IMR-90 (cell line): ENCODE data around the gene TMEM37. TPM values are rescaled to one million over a fixed set of nuclear protein-coding genes. Genes with fewer than 3 reads are reported as not detected.

ENCODE experiments used
- ATAC-seq: fragments of 200-7000 bp; cut with Tn5 transposase; 2 replicates; pipeline ENCODE4 v1.9.1; 2020; ENCODE audit warnings: low read depth, mild to moderate bottlenecking, moderate library complexity
- BruUV-seq: library from RNA; stranded (reverse); fragments of 400-500 nt; replicated peaks from 2 replicates; lab custom pipeline; 2021; lab: Mats Ljungman, UMichigan
- CTCF ChIA-PET: fragments of 300-600 bp; formaldehyde crosslinking; extraction: SDS; loops from one replicate; lab custom pipeline; 2021; ENCODE audit warnings: antibody characterized with exemption; lab: Yijun Ruan, JAX
- POLR2A ChIA-PET: fragments of 300-600 bp; sonication (Branson Sonifier 250); formaldehyde crosslinking; loops from one replicate; lab custom pipeline; 2022; ENCODE audit warnings: antibody characterized with exemption; ENCODE audit not compliant: unreplicated experiment; lab: Charles Lee
- DNase-seq: peaks from one replicate; pipeline ENCODE4 v3.0.0; 2013
- H2AFZ ChIP-seq: replicated peaks from 2 replicates; pipeline ENCODE3; 2013; ENCODE audit warnings: low read length, mild to moderate bottlenecking; ENCODE audit not compliant: poor library complexity
- H2AK5ac ChIP-seq: 2 replicates; pipeline ENCODE4 v1.6.1; 2013; ENCODE audit warnings: low read depth, low read length, inconsistent platforms
- H2AK9ac ChIP-seq: replicated peaks from 2 replicates; pipeline ENCODE3; 2013; ENCODE audit warnings: mild to moderate bottlenecking, low read depth, low read length, moderate library complexity; ENCODE audit not compliant: poor library complexity
- H2BK120ac ChIP-seq: 2 replicates; pipeline ENCODE4 v1.6.1; 2013; ENCODE audit warnings: low read depth, low read length, inconsistent platforms
- H2BK15ac ChIP-seq: 3 replicates; pipeline ENCODE4 v1.6.1; 2013; ENCODE audit warnings: low read depth, low read length, inconsistent platforms
- H2BK20ac ChIP-seq: 2 replicates; pipeline ENCODE4 v1.6.1; 2013; ENCODE audit warnings: low read depth, mild to moderate bottlenecking, inconsistent platforms, low read length, moderate library complexity
- H2BK5ac ChIP-seq: 2 replicates; pipeline ENCODE4 v1.6.1; 2013; ENCODE audit warnings: mild to moderate bottlenecking, low read depth, low read length, inconsistent platforms; ENCODE audit not compliant: poor library complexity, severe bottlenecking
- H3K14ac ChIP-seq: replicated peaks from 2 replicates; pipeline ENCODE4 v1.6.1; 2013; ENCODE audit warnings: low read depth, low read length, inconsistent platforms
- H3K18ac ChIP-seq: 2 replicates; pipeline ENCODE4 v1.6.1; 2013; ENCODE audit warnings: low read depth, low read length, control low read depth
- H3K23ac ChIP-seq: 2 replicates; pipeline ENCODE4 v1.6.1; 2013; ENCODE audit warnings: low read depth, low read length, inconsistent platforms
- H3K27ac ChIP-seq: 2 replicates; pipeline ENCODE4 v1.5.1; 2013; ENCODE audit warnings: mild to moderate bottlenecking, control low read depth, low read length; ENCODE audit not compliant: insufficient read depth
- H3K27me3 ChIP-seq: 2 replicates; pipeline ENCODE4 v1.6.1; 2013; ENCODE audit warnings: low read length; ENCODE audit not compliant: control insufficient read depth, insufficient read depth
- H3K36me3 ChIP-seq: 2 replicates; pipeline ENCODE4 v1.6.1; 2013; ENCODE audit warnings: low read length, mixed read lengths; ENCODE audit not compliant: control insufficient read depth, insufficient read depth
- H3K4ac ChIP-seq: 2 replicates; pipeline ENCODE4 v1.6.1; 2013; ENCODE audit warnings: low read depth, low read length, inconsistent platforms
- H3K4me1 ChIP-seq: 2 replicates; pipeline ENCODE4 v1.6.1; 2013; ENCODE audit warnings: low read length, mixed read lengths; ENCODE audit not compliant: control insufficient read depth, insufficient read depth
- H3K4me2 ChIP-seq: 2 replicates; pipeline ENCODE4 v1.6.1; 2013; ENCODE audit warnings: low read depth, mild to moderate bottlenecking, control low read depth, low read length, moderate library complexity
- H3K4me3 ChIP-seq: 2 replicates; pipeline ENCODE4 v1.5.1; 2013; ENCODE audit warnings: low read depth, mild to moderate bottlenecking, control low read depth, low read length, moderate library complexity; ENCODE audit not compliant: insufficient read depth
- H3K56ac ChIP-seq: 2 replicates; pipeline ENCODE4 v1.6.1; 2013; ENCODE audit warnings: low read length, inconsistent platforms; ENCODE audit not compliant: insufficient read depth; ENCODE audit errors: extremely low read depth
- H3K79me1 ChIP-seq, 2 experiments: 2 replicates each; pipeline ENCODE4 v1.6.1; 2013; ENCODE audit warnings: low read length in 2 of 2, inconsistent platforms in 1 of 2, low read depth in 1 of 2
- H3K9ac ChIP-seq: 2 replicates; pipeline ENCODE4 v1.6.1; 2013; ENCODE audit warnings: low read depth, low read length, control low read depth
- H3K9me1 ChIP-seq: 2 replicates; pipeline ENCODE4 v1.6.1; 2013; ENCODE audit warnings: low read length, inconsistent platforms; ENCODE audit not compliant: insufficient read depth
- H3K9me3 ChIP-seq: 2 replicates; pipeline ENCODE4 v1.6.1; 2013; ENCODE audit warnings: low read length; ENCODE audit not compliant: control insufficient read depth, insufficient read depth
- H4K20me1 ChIP-seq: 2 replicates; pipeline ENCODE4 v1.6.1; 2013; ENCODE audit warnings: low read length, inconsistent platforms; ENCODE audit not compliant: insufficient read depth
- H4K5ac ChIP-seq: 2 replicates; pipeline ENCODE4 v1.6.1; 2013; ENCODE audit warnings: mild to moderate bottlenecking, low read depth, low read length, control low read depth
- H4K8ac ChIP-seq, 2 experiments: 2 replicates each; pipeline ENCODE4 v1.6.1; 2013; ENCODE audit warnings: low read depth in 2 of 2, low read length in 2 of 2, control low read depth in 1 of 2, inconsistent platforms in 1 of 2
- H4K91ac ChIP-seq: 2 replicates; pipeline ENCODE4 v1.6.1; 2013; ENCODE audit warnings: low read depth, low read length, inconsistent platforms; ENCODE audit not compliant: insufficient read depth
- BHLHE40 ChIP-seq: fragments of 150-350 bp; IDR thresholded peaks from 2 replicates; pipeline ENCODE4 v1.6.1; 2016; ENCODE audit warnings: mild to moderate bottlenecking, low read depth, low read length
- CEBPB ChIP-seq: IDR thresholded peaks from 2 replicates; pipeline ENCODE4 v1.6.1; 2012; ENCODE audit warnings: low read depth, low read length, improper control_type of control experiment
- CHD1 ChIP-seq: IDR thresholded peaks from 2 replicates; pipeline ENCODE4 v1.6.1; 2012; ENCODE audit warnings: low read depth, low read length, improper control_type of control experiment
- FOS ChIP-seq: fragments of 150-350 bp; IDR thresholded peaks from 2 replicates; pipeline ENCODE4 v1.6.1; 2016; ENCODE audit warnings: low read depth, low read length
- MAFK ChIP-seq: IDR thresholded peaks from 2 replicates; pipeline ENCODE4 v1.6.1; 2012; ENCODE audit warnings: low read depth, low read length, improper control_type of control experiment
- MXI1 ChIP-seq: IDR thresholded peaks from 2 replicates; pipeline ENCODE4 v1.6.1; 2012; ENCODE audit warnings: low read depth, mild to moderate bottlenecking, low read length, moderate library complexity, borderline replicate concordance
- NFE2L2 ChIP-seq: fragments of 150-350 bp; IDR thresholded peaks from 2 replicates; pipeline ENCODE4 v1.6.1; 2016; ENCODE audit warnings: low read depth, mild to moderate bottlenecking, low read length
- RAD21 ChIP-seq: IDR thresholded peaks from 2 replicates; pipeline ENCODE4 v1.6.1; 2012; ENCODE audit warnings: low read length, improper control_type of control experiment
- RCOR1 ChIP-seq: IDR thresholded peaks from 2 replicates; pipeline ENCODE4 v1.6.1; 2012; ENCODE audit warnings: mild to moderate bottlenecking, low read length, improper control_type of control experiment; ENCODE audit not compliant: insufficient replicate concordance
- RFX5 ChIP-seq: IDR thresholded peaks from 2 replicates; pipeline ENCODE4 v1.8.0; 2012; ENCODE audit warnings: low read depth, mild to moderate bottlenecking, low read length, moderate library complexity
- SMC3 ChIP-seq: fragments of 150-350 bp; IDR thresholded peaks from 2 replicates; pipeline ENCODE4 v1.6.1; 2016; ENCODE audit warnings: low read depth, mild to moderate bottlenecking, antibody characterized with exemption, low read length, moderate library complexity
- WGBS, 2 experiments: methylation state at CpG; one replicate each; pipeline versions ENCODE4 v1.1.5 to v1.1.7; 2013; ENCODE audit warnings: missing lambda C conversion rate in 2 of 2; ENCODE audit not compliant: insufficient read length in 1 of 2; ENCODE audit errors: extremely low coverage in 2 of 2; 5-methylcytosine and 5-hydroxymethylcytosine counted together
- dilution Hi-C: fragments of 300-500 bp; cut with HindIII; formaldehyde crosslinking; loops from one replicate; pipeline ENCODE4 v1.14.3; 2018; ENCODE audit warnings: low sequenced_read_pairs; ENCODE audit not compliant: unreplicated experiment
- in situ Hi-C: fragments of 300-500 bp; cut with MboI; formaldehyde crosslinking; loops from 3 replicates; pipeline ENCODE4 v1.14.3; 2019; ENCODE audit warnings: low sequenced_read_pairs, inconsistent platforms, mixed read lengths
- intact Hi-C: fragments of 100-400 bp; cut with micrococcal nuclease; formaldehyde crosslinking; loops from 2 replicates; pipeline ENCODE4 v1.10.0; 2022
- polyA plus RNA-seq, 3 experiments: library from polyadenylated mRNA; depleted of rRNA; stranded (reverse); fragments of >200 nt; gene quantifications; 2 replicates each; pipeline ENCODE4 v1.2.3, GENCODE V29; 2012; ENCODE audit warnings: low replicate concordance in 1 of 3
- total RNA-seq: library from RNA; depleted of rRNA; stranded (reverse); fragments of >200 nt; gene quantifications from 2 replicates; pipeline ENCODE4 v1.2.3, GENCODE V29; 2012
- TF ChIP-seq, protein P1 (sequence below): conservative IDR thresholded peaks from 2 replicates; pipeline ENCODE4 v1.5.1; 2012; ENCODE audit warnings: mild to moderate bottlenecking, low read depth, low read length, improper control_type of control experiment
- TF ChIP-seq, protein P2 (sequence below): fragments of 150-350 bp; IDR thresholded peaks from 2 replicates; pipeline ENCODE4 v1.6.1; 2016; ENCODE audit warnings: low read depth, mild to moderate bottlenecking, low read length, moderate library complexity, borderline replicate concordance

The TMEM37 gene
- total and polyA plus RNA-seq, 2 of the 4 experiments (the other 2 are of a cell fraction), result under 0.01 to 0.39 TPM

- Histone ChIP-seq H3K4me1 (no peaks in the 10 kb centered on the region), H4K5ac (no peak overlapping the region), H3K23ac (no peak overlapping the region), H3K4me3 (no peak overlapping the region), H4K20me1 (no peaks in the 10 kb centered on the region), H3K36me3 (no peaks in the 10 kb centered on the region), H2BK120ac (no peak overlapping the region), H3K27ac (no peak overlapping the region), H4K91ac (no peak overlapping the region), H3K18ac (no peak overlapping the region), H3K56ac (no peak overlapping the region), H3K27me3 (peaks cover 10% of the 10 kb centered on the region), H3K4ac (no peak overlapping the region), H2AK9ac (no peak overlapping the region), H2BK15ac (no peak overlapping the region), H2AFZ (no peak overlapping the region), H3K9ac (no peak overlapping the region), H4K8ac (no peak overlapping the region), H2BK5ac (no peak overlapping the region), H2AK5ac (no peak overlapping the region), H2BK20ac (no peak overlapping the region), H3K9me1 (no peaks in the 10 kb centered on the region), H3K9me3 (no peaks in the 10 kb centered on the region), H3K4me2 (no peak overlapping the region), H3K14ac (no peak overlapping the region), H3K79me1 (no peaks in the 10 kb centered on the region)
- BruUV-seq, result no TSS peak
- POLR2A ChIA-PET, result interaction anchor here (0.6 kb wide), 1 partner anchor 41 kb away, joined by 6 read pairs; no protein-coding TSS in a partner anchor
- 57% methylated on average over 1 of the region's 8 CpGs; no CpG with 5 or more reads in 1 of the 2 experiments for WGBS, 2 experiments
- CTCF ChIA-PET, result no interaction called here
- in situ Hi-C loops, result no loop called here
- ATAC-seq (no peak), DNase-seq (no peak)
- intact Hi-C loops, result no loop called here
- TF ChIP-seq RAD21 (no peak), CEBPB (no peak), RFX5 (no peak), FOS (no peak), BHLHE40 (no peak), NFE2L2 (no peak), MXI1 (no peak), CHD1 (no peak), MAFK (no peak), SMC3 (no peak), RCOR1 (no peak)
- TF ChIP-seq, protein P1, sequence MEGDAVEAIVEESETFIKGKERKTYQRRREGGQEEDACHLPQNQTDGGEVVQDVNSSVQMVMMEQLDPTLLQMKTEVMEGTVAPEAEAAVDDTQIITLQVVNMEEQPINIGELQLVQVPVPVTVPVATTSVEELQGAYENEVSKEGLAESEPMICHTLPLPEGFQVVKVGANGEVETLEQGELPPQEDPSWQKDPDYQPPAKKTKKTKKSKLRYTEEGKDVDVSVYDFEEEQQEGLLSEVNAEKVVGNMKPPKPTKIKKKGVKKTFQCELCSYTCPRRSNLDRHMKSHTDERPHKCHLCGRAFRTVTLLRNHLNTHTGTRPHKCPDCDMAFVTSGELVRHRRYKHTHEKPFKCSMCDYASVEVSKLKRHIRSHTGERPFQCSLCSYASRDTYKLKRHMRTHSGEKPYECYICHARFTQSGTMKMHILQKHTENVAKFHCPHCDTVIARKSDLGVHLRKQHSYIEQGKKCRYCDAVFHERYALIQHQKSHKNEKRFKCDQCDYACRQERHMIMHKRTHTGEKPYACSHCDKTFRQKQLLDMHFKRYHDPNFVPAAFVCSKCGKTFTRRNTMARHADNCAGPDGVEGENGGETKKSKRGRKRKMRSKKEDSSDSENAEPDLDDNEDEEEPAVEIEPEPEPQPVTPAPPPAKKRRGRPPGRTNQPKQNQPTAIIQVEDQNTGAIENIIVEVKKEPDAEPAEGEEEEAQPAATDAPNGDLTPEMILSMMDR, result no peak
- TF ChIP-seq, protein P2, sequence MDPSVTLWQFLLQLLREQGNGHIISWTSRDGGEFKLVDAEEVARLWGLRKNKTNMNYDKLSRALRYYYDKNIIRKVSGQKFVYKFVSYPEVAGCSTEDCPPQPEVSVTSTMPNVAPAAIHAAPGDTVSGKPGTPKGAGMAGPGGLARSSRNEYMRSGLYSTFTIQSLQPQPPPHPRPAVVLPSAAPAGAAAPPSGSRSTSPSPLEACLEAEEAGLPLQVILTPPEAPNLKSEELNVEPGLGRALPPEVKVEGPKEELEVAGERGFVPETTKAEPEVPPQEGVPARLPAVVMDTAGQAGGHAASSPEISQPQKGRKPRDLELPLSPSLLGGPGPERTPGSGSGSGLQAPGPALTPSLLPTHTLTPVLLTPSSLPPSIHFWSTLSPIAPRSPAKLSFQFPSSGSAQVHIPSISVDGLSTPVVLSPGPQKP, result no peak
- dilution Hi-C loops, result no loop called here
These were observed 9.9 kb downstream of the TMEM37 start for GRCh38 chr2:119441376-119442225.
